Lower leg skin (tissue), 3 donors: Measurements from ENCODE around the gene NFKB2.

Experiments used
- POLR2A ChIP-seq, 2 donors: fragments of 450-650 bp; IDR thresholded peaks; one replicate each; pipeline ENCODE4 v1.6.1; 2016 to 2017; ENCODE audit warnings: antibody characterized with exemption in 2 of 2, mild to moderate bottlenecking in 1 of 2, moderate library complexity in 1 of 2
- TF ChIP-seq, protein P1 (sequence below), 3 donors: fragments of 450-650 bp; IDR thresholded peaks; one replicate each; pipeline ENCODE4 v1.5.1; 2016; ENCODE audit warnings: antibody characterized with exemption in 3 of 3, mild to moderate bottlenecking in 3 of 3, moderate library complexity in 2 of 3

DNA sequence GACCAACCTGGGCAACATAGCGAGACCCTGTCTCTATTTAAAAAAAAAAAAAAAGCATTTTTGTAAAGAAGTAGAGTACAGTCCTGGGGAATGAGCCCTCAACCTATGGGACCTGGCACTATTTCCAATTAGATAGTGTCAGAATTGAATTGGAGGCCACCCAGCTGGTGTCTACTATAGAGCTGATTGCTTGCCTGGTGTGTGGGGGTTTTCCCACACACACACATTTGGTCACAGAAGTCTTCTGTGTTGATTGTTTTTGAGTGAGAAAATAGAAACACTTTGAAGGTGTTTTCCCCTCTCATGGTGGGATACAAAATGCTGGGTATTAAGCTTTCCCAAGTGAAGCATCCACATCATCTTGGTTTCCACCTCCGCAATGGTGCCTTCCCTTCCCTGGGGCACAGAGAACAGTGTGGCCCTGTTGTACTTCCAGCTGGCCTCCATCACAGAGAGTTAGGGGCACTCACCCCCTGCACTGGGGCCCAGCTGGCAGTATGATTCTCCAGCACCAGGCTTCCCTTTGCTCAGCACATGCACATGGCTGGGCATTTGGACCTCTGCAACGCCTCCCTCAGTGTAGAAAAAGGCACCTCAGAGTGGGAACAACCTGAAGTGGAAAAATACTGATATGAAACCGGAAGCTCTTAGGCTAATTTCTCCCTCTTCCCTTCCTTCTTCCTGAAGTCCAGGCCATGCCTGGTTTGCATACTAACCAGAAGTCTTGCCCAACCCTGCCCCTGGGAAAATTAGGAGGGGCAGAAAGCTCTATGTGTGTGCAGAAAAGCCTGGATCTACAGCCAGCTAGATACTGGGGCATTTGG is 10.7 kb upstream of the NFKB2 start:
- TF ChIP-seq, protein P1, sequence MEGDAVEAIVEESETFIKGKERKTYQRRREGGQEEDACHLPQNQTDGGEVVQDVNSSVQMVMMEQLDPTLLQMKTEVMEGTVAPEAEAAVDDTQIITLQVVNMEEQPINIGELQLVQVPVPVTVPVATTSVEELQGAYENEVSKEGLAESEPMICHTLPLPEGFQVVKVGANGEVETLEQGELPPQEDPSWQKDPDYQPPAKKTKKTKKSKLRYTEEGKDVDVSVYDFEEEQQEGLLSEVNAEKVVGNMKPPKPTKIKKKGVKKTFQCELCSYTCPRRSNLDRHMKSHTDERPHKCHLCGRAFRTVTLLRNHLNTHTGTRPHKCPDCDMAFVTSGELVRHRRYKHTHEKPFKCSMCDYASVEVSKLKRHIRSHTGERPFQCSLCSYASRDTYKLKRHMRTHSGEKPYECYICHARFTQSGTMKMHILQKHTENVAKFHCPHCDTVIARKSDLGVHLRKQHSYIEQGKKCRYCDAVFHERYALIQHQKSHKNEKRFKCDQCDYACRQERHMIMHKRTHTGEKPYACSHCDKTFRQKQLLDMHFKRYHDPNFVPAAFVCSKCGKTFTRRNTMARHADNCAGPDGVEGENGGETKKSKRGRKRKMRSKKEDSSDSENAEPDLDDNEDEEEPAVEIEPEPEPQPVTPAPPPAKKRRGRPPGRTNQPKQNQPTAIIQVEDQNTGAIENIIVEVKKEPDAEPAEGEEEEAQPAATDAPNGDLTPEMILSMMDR (IDR thresholded peaks at IDR 0.05) = no peak
- TF ChIP-seq POLR2A (IDR thresholded peaks at IDR 0.05) = no peak
